HL-60 (cell line): Measurements from ENCODE around the gene SUSD5.

Experiments
- DNase-seq, 2 experiments: peaks; one replicate each; pipeline ENCODE4 v3.0.0-alpha.2; 2010 to 2020; ENCODE audit warnings: low read depth in 1 of 2, low spot score in 1 of 2
- H3K27ac ChIP-seq: fragments of 250-450 bp; sonication (Bioruptor Pico); replicated peaks from 2 replicates; pipeline ENCODE4 v1.5.1; 2020; ENCODE audit warnings: mild to moderate bottlenecking, moderate library complexity
- H3K27me3 ChIP-seq: fragments of 250-450 bp; sonication (Bioruptor Pico); 2 replicates; pipeline ENCODE4 v1.5.1; 2021; ENCODE audit warnings: mild to moderate bottlenecking, moderate library complexity; ENCODE audit not compliant: insufficient read depth, poor library complexity, severe bottlenecking
- H3K4me3 ChIP-seq: replicated peaks from 2 replicates; pipeline ENCODE4 v1.5.1; 2011; ENCODE audit warnings: mild to moderate bottlenecking, control low read depth, low read length; ENCODE audit not compliant: insufficient read depth
- GABPA ChIP-seq: IDR thresholded peaks from 2 replicates; pipeline ENCODE4 v1.6.1; 2012; ENCODE audit warnings: low read depth
- POLR2AphosphoS5 ChIP-seq: IDR thresholded peaks from 2 replicates; pipeline ENCODE4 v1.6.1; 2012; ENCODE audit warnings: low read depth
- SPI1 ChIP-seq: IDR thresholded peaks from 2 replicates; pipeline ENCODE4 v1.6.1; 2012; ENCODE audit warnings: low read depth, mild to moderate bottlenecking, borderline replicate concordance
- TF ChIP-seq, protein P1 (sequence below): IDR thresholded peaks from one replicate; pipeline ENCODE4 v1.5.1; 2011; ENCODE audit warnings: low read length, control low read depth, inconsistent platforms; ENCODE audit not compliant: insufficient read depth
- TF ChIP-seq, protein P2 (sequence below): IDR thresholded peaks from 2 replicates; pipeline ENCODE4 v1.6.1; 2012; ENCODE audit warnings: low read depth; ENCODE audit not compliant: insufficient replicate concordance

Gene SUSD5

DNA sequence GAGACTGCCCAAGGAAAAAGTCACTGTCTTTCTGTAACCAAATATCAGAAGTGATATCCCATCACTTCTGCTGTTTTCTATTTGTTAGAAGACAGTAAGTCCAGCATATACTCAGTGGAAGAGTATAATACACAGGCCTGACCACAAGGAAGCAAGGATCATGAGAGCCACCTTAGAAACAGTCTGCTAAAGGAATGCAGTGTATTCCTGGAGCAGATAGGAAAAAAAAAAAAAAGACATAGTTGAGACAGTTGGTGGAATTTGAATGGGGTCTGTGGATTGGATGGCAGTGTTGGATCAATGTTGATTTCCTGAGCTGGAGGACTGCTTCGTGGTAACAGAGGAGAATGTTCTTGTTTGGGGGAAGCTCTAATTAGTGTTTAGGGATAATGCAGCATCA lies 32.1 kb upstream of the SUSD5 start:
- no peaks in the 10 kb centered on the region for H3K27me3 ChIP-seq
- no peak for DNase-seq
- no peak overlapping the region for H3K4me3 ChIP-seq
- no peak overlapping the region for H3K27ac ChIP-seq
- TF ChIP-seq, protein P1, sequence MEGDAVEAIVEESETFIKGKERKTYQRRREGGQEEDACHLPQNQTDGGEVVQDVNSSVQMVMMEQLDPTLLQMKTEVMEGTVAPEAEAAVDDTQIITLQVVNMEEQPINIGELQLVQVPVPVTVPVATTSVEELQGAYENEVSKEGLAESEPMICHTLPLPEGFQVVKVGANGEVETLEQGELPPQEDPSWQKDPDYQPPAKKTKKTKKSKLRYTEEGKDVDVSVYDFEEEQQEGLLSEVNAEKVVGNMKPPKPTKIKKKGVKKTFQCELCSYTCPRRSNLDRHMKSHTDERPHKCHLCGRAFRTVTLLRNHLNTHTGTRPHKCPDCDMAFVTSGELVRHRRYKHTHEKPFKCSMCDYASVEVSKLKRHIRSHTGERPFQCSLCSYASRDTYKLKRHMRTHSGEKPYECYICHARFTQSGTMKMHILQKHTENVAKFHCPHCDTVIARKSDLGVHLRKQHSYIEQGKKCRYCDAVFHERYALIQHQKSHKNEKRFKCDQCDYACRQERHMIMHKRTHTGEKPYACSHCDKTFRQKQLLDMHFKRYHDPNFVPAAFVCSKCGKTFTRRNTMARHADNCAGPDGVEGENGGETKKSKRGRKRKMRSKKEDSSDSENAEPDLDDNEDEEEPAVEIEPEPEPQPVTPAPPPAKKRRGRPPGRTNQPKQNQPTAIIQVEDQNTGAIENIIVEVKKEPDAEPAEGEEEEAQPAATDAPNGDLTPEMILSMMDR, result no peak
- TF ChIP-seq POLR2AphosphoS5, result no peak
- TF ChIP-seq SPI1, result no peak
- no peak for TF ChIP-seq GABPA
- TF ChIP-seq, protein P2, sequence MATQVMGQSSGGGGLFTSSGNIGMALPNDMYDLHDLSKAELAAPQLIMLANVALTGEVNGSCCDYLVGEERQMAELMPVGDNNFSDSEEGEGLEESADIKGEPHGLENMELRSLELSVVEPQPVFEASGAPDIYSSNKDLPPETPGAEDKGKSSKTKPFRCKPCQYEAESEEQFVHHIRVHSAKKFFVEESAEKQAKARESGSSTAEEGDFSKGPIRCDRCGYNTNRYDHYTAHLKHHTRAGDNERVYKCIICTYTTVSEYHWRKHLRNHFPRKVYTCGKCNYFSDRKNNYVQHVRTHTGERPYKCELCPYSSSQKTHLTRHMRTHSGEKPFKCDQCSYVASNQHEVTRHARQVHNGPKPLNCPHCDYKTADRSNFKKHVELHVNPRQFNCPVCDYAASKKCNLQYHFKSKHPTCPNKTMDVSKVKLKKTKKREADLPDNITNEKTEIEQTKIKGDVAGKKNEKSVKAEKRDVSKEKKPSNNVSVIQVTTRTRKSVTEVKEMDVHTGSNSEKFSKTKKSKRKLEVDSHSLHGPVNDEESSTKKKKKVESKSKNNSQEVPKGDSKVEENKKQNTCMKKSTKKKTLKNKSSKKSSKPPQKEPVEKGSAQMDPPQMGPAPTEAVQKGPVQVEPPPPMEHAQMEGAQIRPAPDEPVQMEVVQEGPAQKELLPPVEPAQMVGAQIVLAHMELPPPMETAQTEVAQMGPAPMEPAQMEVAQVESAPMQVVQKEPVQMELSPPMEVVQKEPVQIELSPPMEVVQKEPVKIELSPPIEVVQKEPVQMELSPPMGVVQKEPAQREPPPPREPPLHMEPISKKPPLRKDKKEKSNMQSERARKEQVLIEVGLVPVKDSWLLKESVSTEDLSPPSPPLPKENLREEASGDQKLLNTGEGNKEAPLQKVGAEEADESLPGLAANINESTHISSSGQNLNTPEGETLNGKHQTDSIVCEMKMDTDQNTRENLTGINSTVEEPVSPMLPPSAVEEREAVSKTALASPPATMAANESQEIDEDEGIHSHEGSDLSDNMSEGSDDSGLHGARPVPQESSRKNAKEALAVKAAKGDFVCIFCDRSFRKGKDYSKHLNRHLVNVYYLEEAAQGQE, result no peak

DNA sequence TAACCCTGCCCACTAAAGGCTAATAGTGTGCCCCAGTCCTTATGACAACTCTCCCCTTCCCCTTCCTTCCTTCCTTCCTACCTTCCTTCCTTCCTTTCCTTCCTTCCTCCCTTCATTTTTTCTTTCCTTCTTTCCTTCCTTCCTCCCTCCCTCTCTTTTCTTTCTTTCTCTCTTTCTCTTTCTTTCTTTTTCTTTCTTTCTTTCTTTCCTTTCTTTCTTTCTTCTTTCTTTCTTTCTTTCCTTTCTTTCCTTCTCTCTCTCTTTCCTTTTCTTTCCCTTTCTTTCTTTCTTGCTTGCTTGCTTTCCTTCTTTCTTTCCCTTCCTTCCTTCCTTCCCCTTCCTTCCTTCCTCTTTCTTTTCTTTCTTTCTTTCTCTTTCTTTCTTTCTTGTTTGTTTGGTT lies 28.2 kb upstream of the SUSD5 start:
- TF ChIP-seq GABPA (no peak), SPI1 (no peak), POLR2AphosphoS5 (no peak)
- TF ChIP-seq, protein P1, result no peak
- TF ChIP-seq, protein P2, result no peak
- no peak overlapping the region for H3K4me3 ChIP-seq
- no peak for DNase-seq
- H3K27me3 ChIP-seq, result no peaks in the 10 kb centered on the region
- no peak overlapping the region for H3K27ac ChIP-seq

DNA sequence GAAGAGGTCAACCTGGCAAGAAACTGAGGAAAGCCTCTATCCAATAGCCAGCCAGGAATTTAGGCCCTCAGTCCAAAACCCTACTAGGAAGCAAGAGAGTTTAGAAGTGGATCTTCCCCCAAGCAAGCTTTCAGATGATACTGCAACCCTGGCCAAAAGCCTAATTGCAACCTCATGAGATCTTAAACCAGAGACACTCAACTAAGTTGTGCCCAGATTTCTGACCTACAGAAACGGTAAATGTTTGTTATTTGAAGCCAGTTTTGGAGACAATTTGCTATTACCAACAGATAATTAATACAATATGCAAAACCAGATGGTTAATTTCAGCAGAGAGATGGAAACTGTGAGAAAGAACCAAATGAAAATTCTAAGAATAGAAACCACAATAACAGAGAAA lies 21.7 kb upstream of the SUSD5 start:
- DNase-seq, result no peak
- Histone ChIP-seq H3K27me3 (no peaks in the 10 kb centered on the region), H3K27ac (no peak overlapping the region), H3K4me3 (no peak overlapping the region)
- TF ChIP-seq POLR2AphosphoS5, result no peak
- no peak for TF ChIP-seq GABPA
- no peak for TF ChIP-seq SPI1
- TF ChIP-seq, protein P2, result no peak
- TF ChIP-seq, protein P1, result no peak
